ENCODE measurements around the gene SNX19. TPM values are rescaled to one million over a fixed set of nuclear protein-coding genes. Genes with fewer than 3 reads are reported as not detected.

SNX19 gene
- total RNA-seq, 1 experiment from 2014 or later, result 79.3 TPM

DNA sequence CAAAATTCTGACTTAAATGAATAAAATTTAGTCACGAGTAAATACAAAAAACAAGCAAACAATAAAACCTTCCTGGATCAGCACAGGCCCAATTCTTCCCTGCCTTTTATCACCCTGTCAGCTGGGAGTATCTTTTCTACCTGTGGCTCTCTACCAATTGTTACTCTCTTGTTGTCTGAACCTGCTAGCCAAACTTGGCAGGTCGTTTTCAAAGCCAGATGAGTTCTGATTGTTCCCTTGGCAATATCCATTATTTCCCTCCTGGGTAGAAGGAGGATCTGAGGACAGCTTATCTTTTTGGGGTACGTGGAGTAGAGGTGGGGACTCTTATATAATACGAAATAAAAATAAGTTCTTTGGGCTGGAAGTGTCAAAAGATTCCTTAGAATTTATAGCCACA lies 40.2 kb downstream of the SNX19 start:
- H3K4me1 ChIP-seq (ENCODE audit: control insufficient read depth, insufficient read depth, low read length), result no peaks in the 10 kb centered on the region
- ChIA-PET CTCF (interaction anchor here (1.0 kb wide), 1 partner anchor 19 kb away, joined by 4 read pairs; no protein-coding TSS in a partner anchor), POLR2A (no interaction called here)
- ATAC-seq (no peak), DNase-seq (ENCODE audit: low read depth, low spot score) (no peak)
- H3K27ac ChIP-seq (ENCODE audit: low read length), result no peak overlapping the region
- intact Hi-C loops (cut with micrococcal nuclease; ENCODE audit: unreplicated experiment), result no loop called here
- TF ChIP-seq TCF7L2 (IDR thresholded peaks at IDR 0.05; ENCODE audit: low read depth, low read length) (no peak), POLR2AphosphoS5 (IDR thresholded peaks at IDR 0.05; ENCODE audit: low read depth, low read length) (no peak), REST (IDR thresholded peaks at IDR 0.05; ENCODE audit: insufficient read depth in 1 of 2, low read depth in 2 of 2, low read length in 1 of 2) (no peak), SIN3A (IDR thresholded peaks at IDR 0.05; ENCODE audit: borderline replicate concordance, insufficient read depth, low read depth, low read length) (no peak)
- TF ChIP-seq, protein P1, sequence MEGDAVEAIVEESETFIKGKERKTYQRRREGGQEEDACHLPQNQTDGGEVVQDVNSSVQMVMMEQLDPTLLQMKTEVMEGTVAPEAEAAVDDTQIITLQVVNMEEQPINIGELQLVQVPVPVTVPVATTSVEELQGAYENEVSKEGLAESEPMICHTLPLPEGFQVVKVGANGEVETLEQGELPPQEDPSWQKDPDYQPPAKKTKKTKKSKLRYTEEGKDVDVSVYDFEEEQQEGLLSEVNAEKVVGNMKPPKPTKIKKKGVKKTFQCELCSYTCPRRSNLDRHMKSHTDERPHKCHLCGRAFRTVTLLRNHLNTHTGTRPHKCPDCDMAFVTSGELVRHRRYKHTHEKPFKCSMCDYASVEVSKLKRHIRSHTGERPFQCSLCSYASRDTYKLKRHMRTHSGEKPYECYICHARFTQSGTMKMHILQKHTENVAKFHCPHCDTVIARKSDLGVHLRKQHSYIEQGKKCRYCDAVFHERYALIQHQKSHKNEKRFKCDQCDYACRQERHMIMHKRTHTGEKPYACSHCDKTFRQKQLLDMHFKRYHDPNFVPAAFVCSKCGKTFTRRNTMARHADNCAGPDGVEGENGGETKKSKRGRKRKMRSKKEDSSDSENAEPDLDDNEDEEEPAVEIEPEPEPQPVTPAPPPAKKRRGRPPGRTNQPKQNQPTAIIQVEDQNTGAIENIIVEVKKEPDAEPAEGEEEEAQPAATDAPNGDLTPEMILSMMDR (IDR thresholded peaks at IDR 0.05), result no peak
- H3K27me3 ChIP-seq (ENCODE audit: control insufficient read depth, insufficient read depth, low read length), result no peaks in the 10 kb centered on the region
- no peak overlapping the region for H3K4me3 ChIP-seq (ENCODE audit: low read depth in 2 of 2, low read length in 2 of 2)
- H3K9me3 ChIP-seq (ENCODE audit: control insufficient read depth, insufficient read depth, low read depth, low read length), result no peaks in the 10 kb centered on the region
- H3K36me3 ChIP-seq (ENCODE audit: control insufficient read depth, insufficient read depth, low read length), result peaks cover 27% of the 10 kb centered on the region
- in situ Hi-C loops (cut with HindIII; ENCODE audit: low pct_unique_long_range_greater_than_20kb, low sequenced_read_pairs), result no loop called here
- BruUV-seq (replicated peaks), result no TSS peak

GRCh38 chr11:130874955-130875531 lies 41.2 kb downstream of the SNX19 start:
- ATAC-seq, result no peak
- intact Hi-C loops (cut with micrococcal nuclease; ENCODE audit: unreplicated experiment) (no loop called here), in situ Hi-C loops (cut with HindIII; ENCODE audit: low pct_unique_long_range_greater_than_20kb, low sequenced_read_pairs) (no loop called here)
- no peaks in the 10 kb centered on the region for H3K4me1 ChIP-seq (ENCODE audit: control insufficient read depth, insufficient read depth, low read length)
- H3K27me3 ChIP-seq (ENCODE audit: control insufficient read depth, insufficient read depth, low read length), result no peaks in the 10 kb centered on the region
- DNase-seq (ENCODE audit: low read depth, low spot score), result no peak
- POLR2A ChIA-PET, result no interaction called here
- peaks cover 23% of the 10 kb centered on the region for H3K36me3 ChIP-seq (ENCODE audit: control insufficient read depth, insufficient read depth, low read length)
- no peaks in the 10 kb centered on the region for H3K9me3 ChIP-seq (ENCODE audit: control insufficient read depth, insufficient read depth, low read depth, low read length)
- no peak overlapping the region for H3K4me3 ChIP-seq (ENCODE audit: low read depth in 2 of 2, low read length in 2 of 2)
- BruUV-seq (replicated peaks), result no TSS peak
- CTCF ChIA-PET, result no interaction called here
- TF ChIP-seq REST (IDR thresholded peaks at IDR 0.05; ENCODE audit: insufficient read depth in 1 of 2, low read depth in 2 of 2, low read length in 1 of 2), result no peak
- no peak for TF ChIP-seq TCF7L2 (IDR thresholded peaks at IDR 0.05; ENCODE audit: low read depth, low read length)
- TF ChIP-seq SIN3A (IDR thresholded peaks at IDR 0.05; ENCODE audit: borderline replicate concordance, insufficient read depth, low read depth, low read length), result no peak
- no peak overlapping the region for H3K27ac ChIP-seq (ENCODE audit: low read length)

Data from Panc1 (cell line).